Measurements from ENCODE around the gene TSC22D1. TPM values are rescaled to one million over a fixed set of nuclear protein-coding genes. Genes with fewer than 3 reads are reported as not detected.

Gene TSC22D1
- total and polyA plus RNA-seq, 2 of the 4 experiments (the other 2 are of a cell fraction) = 30.8 to 42.2 TPM

GRCh38 chr13:44458313-44458975 lies 117.7 kb downstream of the TSC22D1 start:
- no peak overlapping the region for H2AFZ ChIP-seq (replicated peaks; ENCODE audit: low read length, poor library complexity)
- H4K5ac ChIP-seq (ENCODE audit: low read depth, low read length) = no peak overlapping the region
- no peak overlapping the region for H2BK5ac ChIP-seq (ENCODE audit: low read depth, low read length, poor library complexity, severe bottlenecking)
- intact Hi-C loops (cut with micrococcal nuclease) = no loop called here
- H3K9me3 ChIP-seq (ENCODE audit: control insufficient read depth, insufficient read depth, low read length) = no peaks in the 10 kb centered on the region
- dilution Hi-C loops (cut with HindIII; ENCODE audit: low sequenced_read_pairs, unreplicated experiment) = loop anchor here (25.0 kb wide), 1 partner anchor 546 kb away; no protein-coding TSS in a partner anchor
- H2AK5ac ChIP-seq (ENCODE audit: low read depth, low read length) = no peak overlapping the region
- ChIA-PET POLR2A (ENCODE audit: unreplicated experiment) (no interaction called here), CTCF (no interaction called here)
- H3K4me3 ChIP-seq (ENCODE audit: insufficient read depth, low read depth, low read length) = no peak overlapping the region
- no peak for DNase-seq
- ATAC-seq (ENCODE audit: low read depth) = no peak
- H3K4me2 ChIP-seq (ENCODE audit: low read depth, low read length) = no peak overlapping the region
- H3K36me3 ChIP-seq (ENCODE audit: control insufficient read depth, insufficient read depth, low read length) = no peaks in the 10 kb centered on the region
- no peak overlapping the region for H4K8ac ChIP-seq (ENCODE audit: low read depth in 2 of 2, low read length in 2 of 2)
- H4K91ac ChIP-seq (ENCODE audit: insufficient read depth, low read depth, low read length) = no peak overlapping the region
- in situ Hi-C loops (cut with MboI; ENCODE audit: low sequenced_read_pairs) = no loop called here
- H3K27me3 ChIP-seq (ENCODE audit: control insufficient read depth, insufficient read depth, low read length) = no peaks in the 10 kb centered on the region
- H3K18ac ChIP-seq (ENCODE audit: low read depth, low read length) = no peak overlapping the region
- no peak overlapping the region for H3K27ac ChIP-seq (ENCODE audit: insufficient read depth, low read length)
- no peak overlapping the region for H3K23ac ChIP-seq (ENCODE audit: low read depth, low read length)
- H3K79me1 ChIP-seq (ENCODE audit: low read depth in 1 of 2, low read length in 2 of 2) = peaks cover 14 to 36% of the 10 kb centered on the region in 2 experiments
- H2BK20ac ChIP-seq (ENCODE audit: low read depth, low read length) = no peak overlapping the region
- H2BK120ac ChIP-seq (ENCODE audit: low read depth, low read length) = no peak overlapping the region
- no peak overlapping the region for H3K56ac ChIP-seq (ENCODE audit: extremely low read depth, insufficient read depth, low read length)
- H3K9me1 ChIP-seq (ENCODE audit: insufficient read depth, low read length) = no peaks in the 10 kb centered on the region
- H2AK9ac ChIP-seq (replicated peaks; ENCODE audit: low read depth, low read length, poor library complexity) = no peak overlapping the region
- no peak overlapping the region for H3K14ac ChIP-seq (replicated peaks; ENCODE audit: low read depth, low read length)
- no peak overlapping the region for H2BK15ac ChIP-seq (ENCODE audit: low read depth, low read length)
- no peak for TF ChIP-seq POLR2A (IDR thresholded peaks at IDR 0.05; ENCODE audit: low read depth, low read length)
- no peak for TF ChIP-seq MAFK (IDR thresholded peaks at IDR 0.05; ENCODE audit: low read depth, low read length)
- TF ChIP-seq BHLHE40 (IDR thresholded peaks at IDR 0.05; ENCODE audit: low read depth, low read length) = no peak
- no peak for TF ChIP-seq ELK1 (IDR thresholded peaks at IDR 0.05; ENCODE audit: borderline replicate concordance, low read depth, low read length)
- TF ChIP-seq CEBPB (IDR thresholded peaks at IDR 0.05; ENCODE audit: low read depth, low read length) = no peak
- no peak for TF ChIP-seq NFE2L2 (IDR thresholded peaks at IDR 0.05; ENCODE audit: low read depth, low read length)
- no peak for TF ChIP-seq USF2 (IDR thresholded peaks at IDR 0.05; ENCODE audit: low read depth, low read length)
- TF ChIP-seq RAD21 (IDR thresholded peaks at IDR 0.05; ENCODE audit: low read length) = no peak
- TF ChIP-seq FOS (IDR thresholded peaks at IDR 0.05; ENCODE audit: low read depth, low read length) = no peak
- no peak for TF ChIP-seq MXI1 (IDR thresholded peaks at IDR 0.05; ENCODE audit: borderline replicate concordance, low read depth, low read length)
- no peak for TF ChIP-seq MAZ (IDR thresholded peaks at IDR 0.05; ENCODE audit: borderline replicate concordance, low read depth, low read length)
- no CpG with 5 or more reads among the region's 17 CpGs for WGBS, 2 experiments (ENCODE audit: extremely low coverage in 2 of 2, insufficient read length in 1 of 2)
- H3K4ac ChIP-seq (ENCODE audit: low read depth, low read length) = no peak overlapping the region
- BruUV-seq (replicated peaks) = no TSS peak
- H4K20me1 ChIP-seq (ENCODE audit: insufficient read depth, low read length) = peaks cover 7% of the 10 kb centered on the region; the same call in 1 of the 2 replicates
- no peak overlapping the region for H3K9ac ChIP-seq (ENCODE audit: low read depth, low read length)
- H3K4me1 ChIP-seq (ENCODE audit: control insufficient read depth, insufficient read depth, low read length) = no peaks in the 10 kb centered on the region

All from IMR-90 (cell line).